ENCODE data around the gene MELTF.

The MELTF gene

GRCh38 chr3:197026481-197026866, 3.1 kb downstream of the MELTF start:
- DNase-seq: no peak

GRCh38 chr3:197025736-197026480, 3.7 kb downstream of the MELTF start:
- DNase-seq: no peak

DNA sequence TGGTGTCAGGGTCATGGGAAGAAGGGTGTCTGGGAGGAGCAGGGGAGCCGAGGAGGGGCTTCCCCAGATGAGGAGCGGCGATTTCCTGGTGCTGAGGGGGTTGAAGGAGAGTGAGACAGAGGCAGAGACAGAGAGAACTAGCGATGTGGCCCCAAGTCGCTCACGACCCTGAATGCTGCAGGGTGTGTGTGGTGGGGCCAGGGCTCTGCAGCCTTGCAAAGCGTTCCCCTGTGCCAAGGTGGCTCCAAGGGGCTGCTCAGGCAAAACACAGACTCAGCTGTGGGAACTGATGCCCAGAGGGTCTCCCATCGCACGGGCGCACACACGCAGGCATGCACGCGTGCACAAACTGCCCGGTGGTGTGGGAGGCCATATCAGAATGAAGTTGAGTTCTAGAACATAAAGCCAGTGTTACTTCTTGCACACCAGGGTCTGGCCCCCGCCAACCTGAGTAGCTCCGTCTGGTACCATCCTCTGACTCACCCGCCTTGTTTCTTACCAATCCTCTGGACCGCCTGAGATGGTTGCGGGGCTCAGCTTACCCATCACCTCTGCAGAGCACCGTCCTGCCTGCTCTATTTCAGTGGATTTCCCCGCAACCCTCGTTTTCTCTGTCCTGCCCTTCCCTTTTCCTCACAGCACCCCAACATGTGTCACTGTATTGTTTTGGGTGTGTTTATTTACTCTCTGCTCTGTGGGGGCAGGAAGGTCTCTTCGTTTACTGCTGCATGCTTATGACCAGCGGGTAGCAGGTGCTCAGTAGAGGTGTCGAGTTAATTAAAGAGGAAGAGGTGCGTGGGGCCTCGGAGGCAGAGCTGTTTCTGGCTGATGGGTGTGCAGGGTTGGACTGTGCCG, 4.5 kb downstream of the MELTF start:
- DNase-seq: no peak

DNA sequence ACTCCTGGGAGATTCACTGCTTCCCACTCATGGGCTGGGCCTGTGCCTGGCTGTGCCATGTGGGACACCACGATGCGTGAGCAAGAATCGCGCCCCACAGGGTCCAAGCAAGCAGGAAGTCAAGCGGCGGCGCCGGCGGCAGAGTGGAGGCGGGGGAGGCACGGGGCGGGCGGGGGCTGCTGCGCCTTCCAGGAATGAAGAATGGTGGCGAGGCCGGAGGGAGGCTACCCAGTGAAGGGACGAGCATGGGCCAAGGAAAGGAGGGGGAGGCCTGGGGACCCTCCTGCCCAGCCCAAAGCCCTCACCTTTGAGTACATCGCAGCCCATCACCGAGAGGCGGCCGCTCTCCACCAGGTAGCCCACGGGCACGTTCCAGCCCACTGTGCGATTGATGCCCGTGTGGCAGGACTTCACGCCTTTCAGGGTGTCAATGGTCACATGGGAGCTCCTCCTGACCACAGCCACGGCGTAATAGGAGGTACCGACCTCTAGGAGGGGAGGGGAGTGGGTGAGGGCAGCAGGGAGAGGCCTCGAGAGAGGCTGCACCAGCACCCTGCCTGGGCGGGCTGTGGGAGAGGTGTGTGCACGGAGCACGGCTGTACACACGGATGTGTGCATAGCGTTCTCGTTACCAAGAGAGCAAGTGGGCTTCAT, 5.5 kb downstream of the MELTF start:
- no peak for DNase-seq

DNA sequence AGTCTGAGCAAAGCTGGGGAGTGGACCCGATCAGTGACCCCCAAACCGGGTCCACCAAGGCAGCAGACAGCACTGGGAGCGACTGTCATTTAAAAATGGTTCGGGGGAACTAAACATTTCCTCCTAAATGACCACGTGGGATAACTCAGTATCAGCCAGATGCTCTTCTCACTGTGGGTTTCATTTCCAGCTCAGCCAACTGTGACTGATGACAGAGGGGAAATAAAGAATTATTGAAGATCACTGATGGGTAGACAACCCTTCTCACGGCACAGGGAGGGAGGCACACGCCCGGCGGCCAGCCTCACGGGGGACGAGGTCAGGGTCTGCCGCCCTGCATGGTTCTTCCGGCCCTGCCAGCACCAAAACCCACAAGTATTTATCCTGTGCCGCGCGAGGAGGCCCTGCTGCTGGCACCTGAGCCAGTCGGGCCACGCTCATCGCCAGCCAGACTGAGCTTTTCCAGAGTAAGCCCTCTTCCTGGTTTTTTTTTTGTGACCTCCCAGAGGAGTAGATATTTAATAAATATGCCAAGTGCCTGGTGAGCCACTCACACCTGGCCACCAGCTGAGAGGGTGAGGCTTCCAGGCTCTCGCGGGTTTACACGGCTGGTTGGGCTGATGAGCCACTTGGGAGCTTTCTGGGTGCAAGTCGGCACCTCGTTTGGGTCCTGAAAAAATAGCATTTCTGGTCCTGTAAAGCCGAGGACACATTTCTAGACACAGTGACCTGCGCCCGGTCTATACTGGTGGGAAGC, 6.2 kb downstream of the MELTF start:
- no peak for DNase-seq

GRCh38 chr3:197022405-197023231, 7.0 kb downstream of the MELTF start:
- no peak for DNase-seq

- no peak for DNase-seq
Measured at GRCh38 chr3:197021729-197022404, 7.8 kb downstream of the MELTF start.

- no peak for DNase-seq
Measured at GRCh38 chr3:197021231-197021630, 8.4 kb downstream of the MELTF start.

GRCh38 chr3:197019535-197019934, 10.1 kb downstream of the MELTF start:
- DNase-seq: no peak

GRCh38 chr3:197019021-197019420, 10.6 kb downstream of the MELTF start:
- peak; percentile 12 for DNase-seq

DNA sequence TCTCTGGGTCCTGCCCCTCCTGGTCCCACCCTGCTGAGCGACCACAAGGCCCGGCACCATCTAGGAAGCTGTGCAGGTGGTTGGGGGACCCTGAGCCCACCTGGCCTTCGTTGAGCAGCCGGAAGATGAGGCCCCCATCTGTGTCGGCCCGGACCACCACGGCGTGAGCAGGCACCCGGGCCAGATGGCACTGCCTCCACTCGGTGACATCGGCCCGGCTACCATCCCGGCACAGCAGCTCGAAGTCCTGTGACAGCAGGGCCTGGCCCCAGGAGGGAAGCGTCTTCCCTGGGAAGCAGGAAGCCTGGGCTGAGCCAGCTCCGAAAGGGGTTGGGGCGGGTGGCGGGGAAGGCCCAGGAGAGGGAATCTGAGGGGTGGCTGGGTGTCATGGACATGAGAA, 12.6 kb downstream of the MELTF start:
- no peak for DNase-seq

GRCh38 chr3:197015790-197016736, 13.6 kb downstream of the MELTF start:
- DNase-seq: no peak

DNA sequence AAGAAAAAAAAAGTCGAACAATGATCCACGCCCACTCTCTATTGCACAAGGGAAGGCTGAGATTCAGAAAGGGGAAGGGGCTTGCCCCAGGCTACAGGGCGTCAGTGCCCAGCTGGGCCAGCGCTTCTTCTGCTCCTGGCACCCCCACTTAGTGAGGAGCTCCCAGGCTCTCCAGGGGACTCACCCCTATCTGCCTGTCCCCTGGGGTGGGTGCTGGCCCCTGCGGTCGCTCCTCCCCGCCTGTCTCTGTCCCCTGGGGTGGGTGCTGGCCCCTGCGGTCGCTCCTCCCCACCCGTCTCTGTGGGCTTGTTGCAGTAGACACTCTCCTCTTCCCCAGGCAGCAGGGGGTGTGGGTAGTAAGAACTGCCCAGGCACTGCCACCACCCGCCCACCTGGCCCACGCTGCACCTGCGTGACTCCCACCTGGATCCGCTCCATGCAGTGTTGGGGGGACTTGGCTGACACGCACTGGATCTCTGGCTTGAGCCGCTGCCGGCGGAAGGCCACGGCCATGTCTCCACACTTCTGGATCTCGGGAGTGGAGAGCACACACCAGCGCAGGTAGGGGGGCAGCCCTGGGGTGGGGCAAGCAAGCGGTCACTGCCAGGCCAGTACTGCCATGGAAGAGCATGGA, 14.6 kb downstream of the MELTF start:
- DNase-seq: no peak

DNA sequence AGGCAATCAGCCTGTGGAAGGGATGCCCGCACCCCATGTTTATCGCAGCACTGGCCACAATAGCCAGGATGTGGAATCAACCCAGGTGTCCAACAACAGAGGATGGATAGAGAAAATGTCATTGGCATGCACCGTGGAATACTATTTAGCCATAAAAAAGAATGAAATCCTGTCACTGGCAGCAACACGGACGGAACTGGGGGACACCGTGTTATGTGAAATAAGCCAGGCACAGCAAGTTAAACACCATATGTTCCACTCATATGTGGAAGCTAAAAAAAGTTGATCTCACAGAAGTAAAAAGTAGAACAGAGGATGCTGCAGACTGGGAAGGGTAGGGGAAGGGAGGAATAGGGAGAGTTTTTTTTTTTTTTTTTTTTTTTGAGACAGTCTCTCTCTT, 15.6 kb downstream of the MELTF start:
- no peak for DNase-seq

- DNase-seq: no peak
Measured at GRCh38 chr3:197012540-197012883, 17.1 kb downstream of the MELTF start.

DNA sequence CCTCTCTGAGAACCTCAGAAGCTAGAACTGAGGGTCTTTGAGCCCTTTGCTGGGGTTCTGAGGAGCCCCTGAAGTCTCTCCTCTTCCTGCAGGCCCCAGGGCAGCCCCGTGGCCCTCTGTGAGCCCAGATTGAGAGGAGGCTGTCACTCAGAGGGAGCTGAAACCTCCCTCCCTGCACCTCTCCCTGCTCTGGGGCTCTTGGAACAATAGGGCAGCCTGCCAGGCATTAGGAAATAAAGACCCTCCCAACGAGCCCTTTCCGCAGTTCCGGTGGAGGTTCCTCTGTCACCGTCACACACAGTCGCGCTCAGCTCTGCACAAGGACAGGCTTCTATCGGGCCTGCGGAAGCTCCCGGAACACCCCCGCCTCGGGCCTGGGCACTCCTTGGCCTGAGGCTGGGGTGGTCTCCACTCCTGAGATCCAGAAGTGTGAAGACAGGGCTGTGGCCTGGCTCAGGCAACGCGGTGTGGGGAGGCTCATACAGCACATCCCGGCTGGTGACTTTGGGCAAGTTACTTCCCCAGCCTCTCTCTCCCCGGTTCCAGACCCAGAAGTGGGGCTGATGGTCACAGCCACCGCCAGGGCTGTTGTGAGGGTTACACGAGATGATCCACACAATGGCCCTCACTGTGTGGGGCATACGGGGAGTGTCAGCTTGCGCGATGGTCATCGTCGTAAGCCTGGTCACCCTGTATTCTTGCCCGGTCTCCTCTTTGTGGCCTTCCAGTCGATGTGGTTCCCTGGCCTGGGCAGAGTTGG, 17.7 kb downstream of the MELTF start:
- no peak for DNase-seq

GRCh38 chr3:197010556-197011351, 18.9 kb downstream of the MELTF start:
- DNase-seq: no peak

DNA sequence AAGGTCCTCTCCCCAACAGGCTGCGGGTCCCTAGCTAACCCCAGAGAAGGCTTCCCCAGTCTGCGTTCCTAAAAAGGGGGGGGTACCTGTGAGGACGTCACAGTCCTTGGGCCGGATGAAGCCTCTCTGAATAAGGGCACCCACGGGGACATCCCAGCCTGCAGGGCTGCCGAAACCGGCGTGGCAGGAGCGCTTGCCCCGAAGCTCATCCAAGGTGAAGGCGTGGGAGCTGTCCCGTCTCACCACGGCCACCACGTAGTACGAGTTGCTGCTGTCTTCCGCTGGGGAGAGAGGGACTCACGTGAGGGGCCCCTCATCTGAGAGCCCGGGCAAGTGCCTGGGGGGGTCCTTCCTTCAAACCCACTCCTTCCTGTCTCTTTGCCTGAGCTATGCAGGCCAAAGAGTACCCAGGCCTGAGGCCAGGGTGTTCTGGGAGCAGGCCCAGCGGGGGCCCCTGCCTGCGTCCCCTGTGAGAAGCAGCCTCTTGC, 20.0 kb downstream of the MELTF start:
- no peak for DNase-seq

Data from midbrain (tissue), 1 donor.